DOHH2 (cell line): ENCODE measurements around the gene OR4D9.

Experiments
- EZH2phosphoT487 ChIP-seq: fragments of 200-600 bp; sonication (generic); IDR thresholded peaks from 2 replicates; pipeline ENCODE4 v1.6.1; 2017; ENCODE audit warnings: borderline replicate concordance, mild to moderate bottlenecking, antibody characterized with exemption, low read length, moderate library complexity, mixed read lengths
- TF ChIP-seq, protein P1 (sequence below): fragments of 200-600 bp; sonication (generic); IDR thresholded peaks from one replicate; pipeline ENCODE4 v1.5.1; 2014; ENCODE audit warnings: antibody characterized with exemption, mild to moderate bottlenecking, low read depth, low read length; ENCODE audit not compliant: poor library complexity, severe bottlenecking

DNA sequence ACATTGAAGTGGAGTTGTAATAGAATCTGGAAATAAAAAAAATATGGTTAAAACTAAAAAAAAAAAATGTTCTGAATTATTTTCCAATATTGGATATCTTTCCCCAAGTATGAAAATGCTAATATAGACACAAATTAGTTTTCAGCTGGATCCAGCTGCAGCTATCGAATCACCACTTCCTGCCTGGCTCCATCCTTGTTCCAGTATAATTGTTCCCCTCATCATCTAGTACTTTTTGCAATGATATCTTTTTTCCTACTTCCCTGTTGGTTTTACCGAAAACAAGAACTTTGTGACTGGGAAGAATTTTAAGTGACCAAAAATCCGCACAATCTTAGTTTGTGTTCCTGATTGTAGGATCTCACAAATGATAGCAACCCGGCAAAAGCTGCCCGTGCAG is 9.4 kb downstream of the OR4D9 start:
- TF ChIP-seq, protein P1, sequence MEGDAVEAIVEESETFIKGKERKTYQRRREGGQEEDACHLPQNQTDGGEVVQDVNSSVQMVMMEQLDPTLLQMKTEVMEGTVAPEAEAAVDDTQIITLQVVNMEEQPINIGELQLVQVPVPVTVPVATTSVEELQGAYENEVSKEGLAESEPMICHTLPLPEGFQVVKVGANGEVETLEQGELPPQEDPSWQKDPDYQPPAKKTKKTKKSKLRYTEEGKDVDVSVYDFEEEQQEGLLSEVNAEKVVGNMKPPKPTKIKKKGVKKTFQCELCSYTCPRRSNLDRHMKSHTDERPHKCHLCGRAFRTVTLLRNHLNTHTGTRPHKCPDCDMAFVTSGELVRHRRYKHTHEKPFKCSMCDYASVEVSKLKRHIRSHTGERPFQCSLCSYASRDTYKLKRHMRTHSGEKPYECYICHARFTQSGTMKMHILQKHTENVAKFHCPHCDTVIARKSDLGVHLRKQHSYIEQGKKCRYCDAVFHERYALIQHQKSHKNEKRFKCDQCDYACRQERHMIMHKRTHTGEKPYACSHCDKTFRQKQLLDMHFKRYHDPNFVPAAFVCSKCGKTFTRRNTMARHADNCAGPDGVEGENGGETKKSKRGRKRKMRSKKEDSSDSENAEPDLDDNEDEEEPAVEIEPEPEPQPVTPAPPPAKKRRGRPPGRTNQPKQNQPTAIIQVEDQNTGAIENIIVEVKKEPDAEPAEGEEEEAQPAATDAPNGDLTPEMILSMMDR, result no peak
- no peak for TF ChIP-seq EZH2phosphoT487
